Omental fat pad (tissue), 4 donors: ENCODE data around the gene WFDC1. TPM values are rescaled to one million over a fixed set of nuclear protein-coding genes. Genes with fewer than 3 reads are reported as not detected.

ENCODE experiments used
- ATAC-seq: fragments of 150-250 bp; one replicate; pipeline ENCODE4 v1.9.1; 2016; ENCODE audit warnings: mild to moderate bottlenecking, moderate library complexity; ENCODE audit not compliant: low FRiP score
- DNase-seq: peaks from one replicate; pipeline ENCODE4 v3.0.0-alpha.2; 2019; ENCODE audit warnings: low spot score
- total RNA-seq, 4 donors: library from RNA; depleted of rRNA; stranded (reverse); fragments of >200 nt; gene quantifications; one replicate each; pipeline ENCODE4 v1.1.0, GENCODE V29; 2016
- TF ChIP-seq, protein P1 (sequence below), 3 donors: fragments of 450-650 bp; IDR thresholded peaks; one replicate each; pipeline ENCODE4 v1.5.1; 2016 to 2017; ENCODE audit warnings: antibody characterized with exemption in 3 of 3, mild to moderate bottlenecking in 3 of 3, moderate library complexity in 2 of 3

WFDC1 gene
- total RNA-seq, 4 donors from 2014 or later: 0.36 to 4.7 (median 2.5) TPM

DNA sequence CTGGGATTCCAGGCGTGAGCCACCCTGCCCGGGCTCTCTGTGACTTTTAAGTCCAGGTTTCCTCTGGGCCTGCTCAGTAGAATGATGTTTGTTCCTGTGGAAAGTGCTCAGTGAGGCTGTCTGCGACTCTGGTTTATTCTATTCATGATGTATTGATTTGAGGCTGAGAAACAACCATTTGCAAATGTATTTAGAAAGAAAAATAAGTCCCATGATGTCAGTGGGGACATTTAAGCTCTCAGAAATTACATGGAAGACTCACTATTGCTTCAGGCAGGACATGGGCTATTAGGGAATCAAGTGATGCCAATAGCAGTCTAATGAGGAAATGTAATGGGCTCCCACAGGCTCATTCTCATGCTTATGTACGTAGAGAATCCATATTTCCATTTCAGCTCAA lies 32.6 kb upstream of the WFDC1 start:
- no peak for DNase-seq
- no peak for ATAC-seq
- TF ChIP-seq, protein P1, sequence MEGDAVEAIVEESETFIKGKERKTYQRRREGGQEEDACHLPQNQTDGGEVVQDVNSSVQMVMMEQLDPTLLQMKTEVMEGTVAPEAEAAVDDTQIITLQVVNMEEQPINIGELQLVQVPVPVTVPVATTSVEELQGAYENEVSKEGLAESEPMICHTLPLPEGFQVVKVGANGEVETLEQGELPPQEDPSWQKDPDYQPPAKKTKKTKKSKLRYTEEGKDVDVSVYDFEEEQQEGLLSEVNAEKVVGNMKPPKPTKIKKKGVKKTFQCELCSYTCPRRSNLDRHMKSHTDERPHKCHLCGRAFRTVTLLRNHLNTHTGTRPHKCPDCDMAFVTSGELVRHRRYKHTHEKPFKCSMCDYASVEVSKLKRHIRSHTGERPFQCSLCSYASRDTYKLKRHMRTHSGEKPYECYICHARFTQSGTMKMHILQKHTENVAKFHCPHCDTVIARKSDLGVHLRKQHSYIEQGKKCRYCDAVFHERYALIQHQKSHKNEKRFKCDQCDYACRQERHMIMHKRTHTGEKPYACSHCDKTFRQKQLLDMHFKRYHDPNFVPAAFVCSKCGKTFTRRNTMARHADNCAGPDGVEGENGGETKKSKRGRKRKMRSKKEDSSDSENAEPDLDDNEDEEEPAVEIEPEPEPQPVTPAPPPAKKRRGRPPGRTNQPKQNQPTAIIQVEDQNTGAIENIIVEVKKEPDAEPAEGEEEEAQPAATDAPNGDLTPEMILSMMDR (IDR thresholded peaks at IDR 0.05): no peak

DNA sequence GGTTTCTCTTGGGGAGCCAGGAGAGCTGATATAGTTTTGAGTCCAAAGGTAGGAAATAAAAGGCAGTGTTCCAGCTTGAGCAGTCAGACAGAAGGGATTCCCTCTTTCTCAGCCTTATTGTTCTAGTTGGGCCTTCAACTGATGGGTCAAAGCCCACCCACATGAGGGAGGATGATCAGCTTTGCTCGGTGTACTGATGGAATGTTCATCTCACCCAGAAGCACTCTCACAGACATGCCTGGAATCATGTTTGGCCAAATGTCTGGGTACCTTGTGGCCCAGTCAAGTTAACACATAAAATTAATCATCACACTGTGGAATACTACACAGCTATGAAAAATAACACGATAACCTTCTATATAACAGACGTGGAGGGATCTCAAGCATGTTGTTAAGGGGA lies 31.7 kb upstream of the WFDC1 start:
- DNase-seq (no peak), ATAC-seq (no peak)
- TF ChIP-seq, protein P1 (IDR thresholded peaks at IDR 0.05): no peak

DNA sequence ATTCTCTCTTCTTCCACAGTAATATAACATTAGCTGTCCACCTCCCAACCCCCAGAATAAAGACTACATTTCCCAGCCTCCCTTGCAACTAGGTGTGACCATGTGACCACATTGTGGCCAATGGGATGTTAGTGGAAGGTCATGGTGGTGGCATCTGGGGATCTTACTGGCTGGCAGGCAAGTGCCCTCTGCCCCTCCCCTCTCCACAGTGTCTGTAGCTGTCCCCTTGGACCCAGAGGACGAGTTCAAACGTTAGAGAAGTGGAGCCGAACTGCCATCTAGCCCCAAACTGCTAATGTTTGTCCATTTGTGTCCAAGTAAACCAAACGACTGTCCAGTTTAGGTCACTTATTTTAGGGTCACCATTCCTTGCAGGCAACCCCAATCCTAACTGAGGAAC lies 28.2 kb upstream of the WFDC1 start:
- TF ChIP-seq, protein P1 (IDR thresholded peaks at IDR 0.05): no peak
- DNase-seq (no peak), ATAC-seq (no peak)

DNA sequence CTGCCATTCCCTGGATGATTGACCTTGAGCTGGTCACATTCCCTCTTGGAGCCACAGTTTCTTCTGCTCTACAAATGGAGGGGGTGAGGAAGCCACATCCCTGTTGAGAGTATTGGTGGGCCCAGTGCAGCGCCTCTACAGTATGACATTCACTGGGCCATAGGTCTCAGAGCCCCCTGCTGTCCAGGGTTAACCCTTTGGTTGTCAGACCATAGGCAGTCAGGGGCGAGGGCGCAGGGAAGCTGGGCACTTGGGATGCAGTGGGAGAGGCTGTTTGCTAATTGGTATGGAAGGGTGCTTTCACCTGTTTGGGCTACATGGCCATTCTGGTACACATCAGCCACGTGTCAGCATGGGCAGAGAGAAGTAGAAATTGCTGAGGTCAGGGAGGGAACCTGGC lies 27.3 kb upstream of the WFDC1 start:
- DNase-seq (no peak), ATAC-seq (no peak)
- TF ChIP-seq, protein P1 (IDR thresholded peaks at IDR 0.05): no peak

DNA sequence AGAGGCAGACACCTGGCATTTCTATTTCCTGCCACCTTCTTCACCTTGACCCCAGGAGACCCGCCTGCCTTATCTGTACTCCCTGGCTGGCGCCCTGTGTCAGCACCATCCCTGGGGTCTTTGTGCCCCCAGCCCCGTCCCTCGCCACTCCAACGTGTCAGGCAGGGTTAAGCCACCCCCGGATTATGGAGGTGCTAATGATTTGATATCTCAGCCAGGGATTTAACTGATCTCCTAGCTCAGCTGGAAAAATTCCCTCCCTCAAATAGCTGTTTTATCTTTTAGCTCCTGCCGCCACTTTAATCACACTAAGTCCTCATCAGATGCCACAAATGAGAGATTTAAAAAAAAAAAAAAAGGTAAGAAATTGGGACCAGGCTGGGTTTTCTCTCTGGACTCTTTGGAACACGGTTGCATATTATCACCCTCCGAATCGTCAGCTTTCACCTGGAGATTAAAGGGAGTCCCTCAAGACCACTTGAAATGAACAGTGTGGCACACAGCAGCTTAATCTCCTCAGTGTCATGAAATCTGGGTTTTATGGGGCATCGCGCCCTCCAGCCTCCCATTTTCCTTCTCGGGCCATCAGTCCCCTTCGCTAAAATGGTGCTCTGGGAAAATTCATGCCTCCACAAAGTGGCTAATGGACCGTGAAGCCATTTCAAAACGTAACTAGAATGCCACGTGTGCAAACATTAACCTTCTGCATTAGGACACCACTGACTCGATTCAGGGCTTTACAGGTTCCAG lies 26.2 kb upstream of the WFDC1 start:
- TF ChIP-seq, protein P1 (IDR thresholded peaks at IDR 0.05): no peak
- ATAC-seq (no peak), DNase-seq (no peak)

DNA sequence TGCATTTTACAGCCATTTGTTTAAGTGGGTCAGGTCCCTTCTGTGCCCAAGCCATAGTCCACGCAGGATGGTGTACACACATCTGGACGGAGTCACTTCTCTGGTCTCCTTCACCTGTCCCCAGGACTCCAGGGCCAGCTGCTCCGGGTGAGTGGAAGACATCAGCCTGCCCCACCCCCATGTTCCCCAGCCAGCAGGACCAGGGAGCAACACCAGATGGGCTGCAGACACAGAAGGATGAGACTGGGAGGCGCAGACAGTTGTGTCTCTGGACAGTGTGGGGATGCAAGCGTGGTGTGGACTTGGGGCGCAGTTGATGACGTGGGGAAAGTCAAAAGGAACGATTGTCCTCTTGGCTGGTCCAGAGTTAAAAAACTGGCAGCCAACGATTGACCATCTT lies 24.6 kb upstream of the WFDC1 start:
- TF ChIP-seq, protein P1 (IDR thresholded peaks at IDR 0.05): no peak
- ATAC-seq: no peak
- DNase-seq: no peak

DNA sequence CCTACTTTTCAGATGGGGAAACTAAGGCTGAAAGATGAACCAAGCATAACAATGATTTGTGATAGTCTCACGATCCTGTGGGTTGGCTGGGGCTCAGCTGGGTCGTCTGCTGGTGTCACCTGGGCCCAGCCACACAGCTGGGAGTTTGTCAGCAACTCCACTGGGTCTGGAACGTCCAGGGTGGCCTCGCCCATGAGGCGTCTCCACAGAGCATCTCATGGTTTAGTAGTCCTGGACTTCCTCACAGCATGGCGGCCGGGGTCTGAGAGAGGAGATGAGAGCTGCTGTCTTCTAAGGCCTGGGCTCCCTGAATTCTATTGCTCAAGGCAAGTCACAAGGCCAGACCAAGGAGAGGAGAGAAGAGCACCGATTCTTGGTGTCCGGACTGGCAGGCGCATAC lies 24.1 kb upstream of the WFDC1 start:
- no peak for ATAC-seq
- TF ChIP-seq, protein P1 (IDR thresholded peaks at IDR 0.05): no peak
- DNase-seq: no peak
